HG03457 (cell line): Measurements from ENCODE around the gene ATP8B1.

ENCODE experiments used
- ATAC-seq: cut with Tn5 transposase; IDR thresholded peaks from one replicate; pipeline ENCODE4 v1.9.1; 2021; ENCODE audit warnings: moderate number of reproducible peaks; ENCODE audit not compliant: unreplicated experiment

The ATP8B1 gene

DNA sequence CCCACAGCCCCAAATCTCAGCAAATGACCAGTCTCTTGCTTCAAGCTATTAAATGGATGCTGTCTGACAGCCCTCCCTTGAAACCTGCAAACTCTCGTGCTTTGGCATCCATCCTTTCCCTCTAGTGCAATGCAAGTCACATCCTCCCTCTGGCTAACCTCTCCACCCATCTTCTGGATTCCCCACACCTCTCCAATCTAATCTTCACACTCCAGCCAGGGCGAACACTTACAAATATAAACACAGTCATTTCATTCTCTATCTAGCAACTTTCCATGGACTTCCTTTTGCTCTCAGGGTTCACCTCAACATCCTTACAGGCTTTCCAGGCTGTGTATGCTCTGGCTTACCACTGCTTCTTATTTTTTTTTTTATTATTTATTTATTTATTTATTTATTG, 171.4 kb downstream of the ATP8B1 start:
- peak; percentile 1 for ATAC-seq

DNA sequence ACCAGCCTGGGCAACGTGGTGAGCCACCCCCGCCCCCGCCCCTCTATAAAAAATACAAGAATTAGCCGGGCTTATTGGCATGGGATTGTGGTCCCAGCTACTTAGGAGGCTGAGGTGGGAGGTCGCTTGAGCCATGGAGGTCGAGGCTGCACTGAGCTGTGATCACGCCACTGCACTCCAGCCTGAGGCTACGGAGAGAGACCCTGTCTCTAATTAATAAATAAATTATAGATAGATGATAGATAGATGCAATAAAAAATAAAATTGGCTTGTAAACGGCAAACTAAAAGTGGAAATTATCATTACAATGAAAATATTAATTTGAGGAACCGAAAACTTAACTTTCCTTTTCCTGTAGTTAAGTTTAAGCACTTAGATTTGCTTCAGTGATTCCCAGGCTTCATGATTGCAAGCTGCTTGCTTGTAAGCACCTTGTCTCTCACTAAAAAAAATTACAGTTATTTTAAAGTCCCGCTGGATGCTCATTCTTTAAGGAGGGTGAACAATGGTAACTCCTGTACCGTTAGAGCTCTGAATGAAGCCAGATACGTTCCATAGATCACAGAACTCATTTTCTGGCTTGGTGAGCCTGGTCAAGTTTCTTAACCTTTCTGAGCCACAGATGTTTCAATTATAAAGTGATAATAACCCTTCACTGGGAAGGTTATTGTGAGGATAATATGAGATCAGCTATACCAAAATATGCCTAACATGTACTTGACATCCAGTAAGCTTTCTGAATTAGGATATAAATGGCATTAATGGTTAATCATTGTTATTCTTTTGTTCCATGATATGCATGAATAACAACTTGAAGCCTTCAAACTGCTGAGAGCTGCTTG, 172.1 kb downstream of the ATP8B1 start:
- ATAC-seq: peak; percentile 27

- ATAC-seq: peak; percentile 67
Measured at GRCh38 chr18:57630002-57630753, 172.9 kb downstream of the ATP8B1 start.

- no peak for ATAC-seq
Measured at GRCh38 chr18:57629422-57629821, 173.7 kb downstream of the ATP8B1 start.

DNA sequence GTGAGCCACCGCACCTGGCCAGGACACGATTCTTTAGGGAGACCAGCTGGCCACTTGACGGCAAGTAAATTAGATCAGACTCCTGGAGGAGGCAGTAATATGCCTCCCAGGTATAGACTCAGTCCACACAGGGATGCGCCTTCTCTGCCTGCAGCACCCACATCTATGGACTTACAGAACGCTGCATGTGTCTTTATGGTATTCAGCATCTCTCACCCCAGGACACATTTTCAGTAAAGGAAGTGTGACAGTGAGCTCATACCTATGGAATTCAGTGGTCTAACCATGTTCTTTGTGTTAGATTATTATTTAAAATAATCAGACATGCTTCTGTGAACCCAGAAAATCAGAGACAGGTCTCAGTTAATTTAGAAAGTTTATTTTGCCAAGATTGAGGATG, 175.6 kb downstream of the ATP8B1 start:
- ATAC-seq: no peak

GRCh38 chr18:57624988-57625387, 178.1 kb downstream of the ATP8B1 start:
- no peak for ATAC-seq

DNA sequence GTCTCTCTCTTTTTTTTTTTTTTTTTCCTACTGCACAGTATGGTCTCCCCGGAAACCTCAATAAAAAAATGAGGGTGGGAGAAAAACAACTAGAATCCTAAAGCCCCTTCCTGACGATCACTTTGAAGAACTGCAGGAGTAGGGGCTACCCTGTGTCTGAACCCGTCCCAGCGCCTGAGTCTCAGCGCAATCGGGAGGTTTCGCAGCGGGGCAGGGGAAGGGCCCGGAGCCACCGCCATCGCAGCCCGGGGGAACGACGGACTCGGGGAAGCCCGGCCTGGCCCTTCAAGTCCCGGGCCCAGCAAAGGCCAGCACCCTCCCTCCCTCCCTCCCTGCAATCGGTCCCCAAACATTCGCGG, 181.9 kb downstream of the ATP8B1 start:
- no peak for ATAC-seq

GRCh38 chr18:57619876-57620275, 183.2 kb downstream of the ATP8B1 start:
- ATAC-seq: no peak

DNA sequence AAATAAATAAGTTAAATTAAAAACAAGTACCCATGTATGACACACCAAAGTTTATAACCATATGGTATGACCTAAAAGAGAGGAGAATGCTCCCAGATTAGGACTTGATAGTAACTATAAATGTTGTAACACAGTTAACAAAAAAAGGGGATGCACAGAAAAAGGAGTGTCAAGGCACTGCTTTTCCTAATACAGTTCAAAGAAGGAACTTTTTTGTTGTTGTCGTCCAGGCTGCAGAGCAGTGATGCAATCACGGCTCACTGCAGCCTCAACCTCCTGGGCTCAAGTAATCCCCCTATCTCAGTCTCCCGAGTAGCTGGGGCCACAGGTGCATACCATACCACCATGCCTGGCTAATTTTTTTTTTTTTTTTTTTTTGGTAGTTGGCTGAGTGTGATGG, 184.2 kb downstream of the ATP8B1 start:
- no peak for ATAC-seq

DNA sequence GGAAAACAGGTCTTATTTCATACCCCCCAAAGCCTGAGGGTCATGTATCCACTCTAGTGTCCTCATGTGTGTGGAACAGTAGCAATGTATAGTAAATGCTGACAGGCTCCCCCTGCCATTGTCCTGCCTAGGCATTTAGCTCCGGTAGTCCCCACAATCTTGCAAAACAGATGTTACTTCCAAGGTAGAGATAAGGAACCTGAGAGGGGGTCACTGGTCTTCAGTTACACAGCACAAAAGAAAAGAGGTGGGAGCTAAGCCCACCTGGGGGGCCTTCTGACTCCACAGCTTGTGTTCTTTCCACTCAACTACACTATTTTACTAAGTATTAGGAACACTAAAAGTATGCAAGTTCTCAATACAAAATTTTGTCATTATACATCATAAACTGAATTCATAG, 199.2 kb downstream of the ATP8B1 start:
- ATAC-seq: no peak
